IPS-11a (cell line): Measurements from ENCODE around the gene POLDIP2.
"Not testable (repeated sequence)": the region's sequence is repeated elsewhere in the genome, so short reads cannot be mapped to it uniquely, and the experiment has no call there.

ENCODE experiments used
- H3K4me3 ChIP-seq: one replicate; pipeline ENCODE4 v1.5.1; 2013; ENCODE audit warnings: low read depth, low read length, control low read depth

POLDIP2 gene

DNA sequence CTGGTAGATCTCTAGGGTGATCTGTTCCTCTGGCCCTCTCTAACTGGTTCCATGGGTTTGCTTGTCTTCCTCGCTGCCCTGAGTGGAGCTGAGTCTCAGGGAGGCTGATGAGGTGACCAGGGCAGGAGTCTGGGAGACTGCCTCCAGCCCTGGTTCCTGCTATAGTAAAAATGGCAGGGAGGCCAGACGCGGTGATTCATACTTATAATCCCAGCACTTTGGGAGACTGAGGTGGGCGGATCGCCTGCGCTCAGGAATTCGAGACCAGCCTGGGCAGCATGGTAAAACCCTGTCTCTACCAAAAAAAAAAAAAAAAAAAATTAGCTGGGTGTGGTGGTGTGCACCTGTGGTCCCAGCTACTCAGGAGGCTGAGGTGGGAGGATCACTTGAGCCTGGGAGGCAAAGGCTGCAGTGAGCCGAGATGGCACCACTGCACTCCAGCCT is 18.5 kb downstream of the POLDIP2 start:
- not testable (repeated sequence) for H3K4me3 ChIP-seq

DNA sequence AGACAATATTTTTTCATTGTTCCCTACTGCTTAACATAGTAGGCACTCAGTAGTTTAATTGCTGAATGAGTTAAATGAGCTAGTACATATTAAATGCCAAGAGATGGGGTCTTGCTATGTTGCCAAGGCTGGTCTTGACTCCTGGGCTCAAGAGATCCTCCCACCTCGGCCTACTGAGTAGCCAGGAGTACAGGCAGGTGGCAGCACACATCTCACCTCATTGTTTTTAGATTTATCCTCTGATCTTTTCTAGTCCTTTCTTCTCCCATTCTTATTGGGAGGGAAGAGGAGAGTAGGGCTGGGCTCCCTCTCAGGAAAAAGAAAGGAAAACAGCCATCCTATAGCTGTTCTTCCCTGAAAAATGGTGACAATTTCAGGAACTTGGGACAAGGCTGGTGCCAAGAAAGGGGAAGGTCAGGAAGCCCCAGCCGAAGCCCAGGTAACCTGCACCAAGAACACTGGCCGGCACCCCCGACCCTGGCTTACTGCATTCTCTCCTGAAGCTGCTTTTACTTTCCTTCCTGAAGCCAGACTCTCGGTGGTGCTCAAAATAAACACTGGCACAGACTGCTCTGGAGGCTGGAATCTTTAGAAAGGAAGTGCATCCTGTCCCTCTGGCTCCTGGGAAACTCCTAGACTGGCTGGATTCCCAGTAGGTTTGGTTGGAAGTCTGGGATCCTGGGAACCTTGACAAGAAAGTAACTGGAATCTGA is 19.1 kb downstream of the POLDIP2 start:
- no peak overlapping the region for H3K4me3 ChIP-seq

GRCh38 chr17:28335959-28336871 is 21.1 kb downstream of the POLDIP2 start:
- H3K4me3 ChIP-seq = peak overlapping the region; percentile 92

DNA sequence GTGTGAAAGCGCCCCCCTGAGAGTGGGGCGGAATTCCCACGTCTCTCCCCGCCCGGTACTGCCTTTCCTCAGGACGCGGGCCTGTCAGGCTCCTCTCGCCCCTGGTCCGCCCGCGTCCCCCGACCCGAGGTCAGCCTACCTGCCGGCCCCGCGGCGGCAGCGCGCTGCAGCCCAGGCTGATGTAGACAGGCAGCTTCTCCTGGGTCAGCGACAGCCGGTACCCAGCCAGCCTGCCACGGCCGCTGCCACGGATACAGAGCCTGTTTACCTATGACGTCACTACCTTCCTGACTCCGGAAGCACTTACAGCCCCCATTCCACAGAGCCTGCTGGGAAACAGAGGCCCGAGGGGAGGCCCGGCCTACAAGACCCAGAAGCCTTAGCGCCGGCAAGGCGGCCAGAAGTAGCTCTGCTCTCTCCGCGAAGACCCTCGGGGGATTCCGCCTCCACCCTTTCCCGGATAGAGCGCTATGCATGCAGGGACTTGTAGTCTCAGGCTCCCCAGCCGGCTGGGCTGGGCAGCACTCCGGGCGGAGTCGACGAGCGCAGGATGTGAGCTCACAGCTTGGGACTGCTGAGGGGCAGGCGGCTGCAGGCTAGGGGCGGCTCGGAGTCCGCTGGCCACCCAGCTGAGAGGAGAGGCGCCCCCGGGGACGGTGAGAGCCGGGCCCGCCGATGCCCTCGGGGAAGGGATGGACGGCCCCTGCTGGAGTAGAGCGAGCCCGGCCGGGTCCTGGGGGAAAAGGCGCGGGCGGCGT is 21.9 kb downstream of the POLDIP2 start, which contains the start of the genes IFT20 and TNFAIP1:
IFT20 (minus strand) TSS at position 272 of the 758 bp plus-strand sequence. CDS start 3,487 bp downstream, outside the sequence.
TNFAIP1 (plus strand) TSS at position 561 of the 758 bp plus-strand sequence. CDS start 3,761 bp downstream, outside the sequence.
- peak within 1 kb of the TSS; percentile 92 for H3K4me3 ChIP-seq

GRCh38 chr17:28334666-28335200 is 22.6 kb downstream of the POLDIP2 start:
- peak overlapping the region; percentile 84 for H3K4me3 ChIP-seq

DNA sequence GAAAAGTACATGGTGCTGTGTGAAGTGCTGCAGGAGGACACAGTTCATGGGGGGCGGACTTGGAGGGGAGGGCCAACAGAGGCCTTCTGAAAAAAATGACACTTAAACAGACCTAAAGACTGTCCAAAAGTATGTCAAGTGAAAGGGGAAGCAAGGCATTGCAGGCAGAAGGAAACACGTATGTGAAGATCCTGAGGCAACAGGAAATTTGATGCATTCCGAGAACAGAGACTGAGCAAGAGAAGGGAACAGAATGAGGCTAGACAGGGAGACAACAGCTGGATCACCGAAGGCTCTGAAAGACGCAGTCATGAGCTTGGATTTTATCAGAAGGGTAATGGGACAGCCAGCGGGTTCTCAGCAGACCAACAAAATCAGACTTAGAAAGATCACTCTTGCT is 23.2 kb downstream of the POLDIP2 start:
- no peak overlapping the region for H3K4me3 ChIP-seq

DNA sequence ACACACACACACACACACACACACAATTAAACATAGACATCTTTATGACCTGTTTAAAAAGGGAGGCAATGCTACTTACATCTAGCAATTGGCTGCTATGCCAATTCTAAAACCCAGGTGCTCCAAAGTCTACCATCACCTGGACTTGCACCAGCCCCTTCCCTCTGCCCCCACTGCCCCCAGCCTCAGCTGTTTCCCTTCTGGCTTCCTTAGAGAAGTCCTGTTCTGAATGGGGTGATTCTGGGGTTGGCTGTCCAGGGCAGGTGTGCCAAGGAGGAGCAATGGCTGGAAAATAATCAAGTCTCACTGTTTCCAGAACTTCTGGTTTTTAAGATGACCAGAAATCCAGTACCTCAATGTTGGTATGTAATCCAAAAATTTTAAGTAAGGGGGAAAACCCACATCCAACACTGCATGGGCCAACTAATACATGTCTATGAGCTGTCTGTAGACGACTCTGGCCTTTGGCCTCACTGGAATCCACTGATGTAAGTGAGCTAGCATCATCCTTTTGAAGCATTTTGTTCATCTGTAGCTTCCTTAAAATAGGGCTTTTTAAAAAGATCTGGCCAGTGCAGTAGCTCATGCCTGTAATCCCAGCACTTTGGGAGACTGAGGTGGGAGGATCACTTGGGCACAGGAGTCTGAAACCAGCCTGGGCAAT is 24.1 kb downstream of the POLDIP2 start:
- H3K4me3 ChIP-seq = no peak overlapping the region

DNA sequence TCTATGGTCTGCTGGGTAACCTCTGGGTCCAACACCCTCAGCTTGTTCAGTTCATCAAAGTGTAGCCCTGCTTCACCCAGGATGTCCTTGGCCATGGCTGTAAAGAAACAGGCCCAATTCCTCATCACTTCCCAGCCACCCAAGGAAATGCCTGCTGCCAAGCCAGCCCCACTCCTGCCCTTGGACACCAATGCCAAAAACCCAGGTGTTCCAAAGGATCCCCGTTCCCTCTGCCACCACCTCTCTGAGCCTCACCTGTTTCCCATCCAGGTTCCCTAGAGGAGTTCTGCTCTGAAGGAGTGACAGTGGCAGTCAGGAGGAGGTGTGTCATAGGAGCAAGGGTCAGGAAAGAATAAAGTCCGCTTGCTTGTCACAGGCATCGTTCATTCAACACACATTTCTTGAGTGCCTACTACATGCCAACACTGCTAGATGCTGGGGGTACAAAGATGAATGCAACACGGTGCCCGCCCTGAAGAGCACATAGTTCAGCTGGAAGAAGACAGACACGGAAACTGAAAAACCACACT is 25.4 kb downstream of the POLDIP2 start:
- H3K4me3 ChIP-seq = no peak overlapping the region

DNA sequence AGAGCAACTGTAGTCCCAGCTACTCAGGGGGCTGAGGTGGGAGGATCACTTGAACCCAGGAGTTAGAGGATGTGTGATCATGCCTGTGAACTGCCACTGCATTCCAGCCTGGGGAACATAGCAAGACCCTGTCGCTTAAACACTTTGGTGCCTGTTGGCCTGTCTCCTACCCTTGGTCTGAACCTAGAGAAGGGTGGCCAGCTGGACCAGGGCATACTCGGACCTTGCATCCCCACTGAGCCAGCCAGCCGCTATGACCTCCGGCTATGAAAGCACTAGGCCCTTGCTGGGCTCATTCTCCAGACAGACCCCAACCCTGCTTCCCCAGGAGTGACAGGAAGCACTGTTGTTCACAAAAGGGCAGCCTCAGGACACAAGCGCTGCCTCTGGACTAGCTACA is 26.7 kb downstream of the POLDIP2 start:
- no peak overlapping the region for H3K4me3 ChIP-seq

DNA sequence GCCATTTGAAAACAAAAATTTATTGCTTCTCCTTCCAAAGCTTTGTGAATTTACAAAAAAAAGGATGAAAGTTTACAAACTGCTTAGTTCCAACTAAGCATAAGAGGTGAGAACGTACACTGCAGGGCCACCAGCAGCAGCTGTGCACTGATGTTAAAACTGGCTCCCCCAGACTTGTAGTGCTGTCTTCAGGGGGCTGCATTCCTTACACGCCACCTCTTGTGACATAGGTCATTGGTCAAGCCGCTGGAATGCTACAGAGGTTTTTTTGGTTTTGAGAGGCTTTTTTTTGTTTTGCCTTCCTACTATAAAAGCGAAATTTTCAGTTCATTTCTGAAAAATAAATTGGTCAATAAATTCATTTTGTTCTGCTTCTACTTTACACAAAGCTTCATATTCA is 29.0 kb downstream of the POLDIP2 start:
- H3K4me3 ChIP-seq = no peak overlapping the region

GRCh38 chr17:28327709-28328108 is 29.6 kb downstream of the POLDIP2 start:
- no peak overlapping the region for H3K4me3 ChIP-seq

- no peak overlapping the region for H3K4me3 ChIP-seq
These were observed 30.2 kb downstream of the POLDIP2 start for GRCh38 chr17:28327031-28327607.

DNA sequence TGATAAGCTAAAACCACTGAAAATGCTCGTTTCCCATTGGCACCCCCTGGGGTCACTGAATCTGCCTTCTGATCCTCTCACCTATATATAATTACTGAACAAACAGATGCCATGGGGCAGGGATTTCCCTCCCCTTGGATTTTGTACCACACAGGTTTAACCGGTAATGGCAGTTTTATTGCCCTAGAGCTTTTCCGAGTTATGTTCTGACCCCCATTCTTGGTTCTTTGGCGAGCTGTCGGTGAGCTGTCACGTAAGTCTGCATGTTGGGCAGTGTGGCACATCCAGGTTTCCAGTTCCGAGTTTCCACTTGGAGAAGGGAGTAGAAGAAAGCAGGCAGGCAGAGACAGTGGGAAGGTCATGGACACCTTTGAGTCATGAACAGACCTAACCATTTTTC is 31.2 kb downstream of the POLDIP2 start:
- H3K4me3 ChIP-seq = no peak overlapping the region

DNA sequence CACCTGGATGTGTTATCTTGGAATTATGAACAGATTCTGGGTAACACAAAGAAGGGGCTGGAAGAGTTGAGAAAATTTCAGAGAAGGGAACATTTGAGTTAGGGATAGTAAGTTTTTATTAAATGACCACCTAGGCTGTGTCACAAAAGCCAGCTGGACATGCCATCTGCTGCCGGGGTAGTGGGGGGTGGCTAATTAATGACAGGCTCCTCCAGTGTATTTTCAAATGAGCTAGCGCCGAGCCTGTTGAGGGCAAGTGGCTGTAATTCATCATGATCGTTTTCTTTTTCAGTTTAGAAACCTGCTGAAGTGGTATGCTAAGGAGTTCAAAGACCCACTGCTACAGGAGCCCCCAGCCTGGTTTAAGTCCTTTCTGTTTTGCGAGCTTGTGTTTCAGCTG is 32.1 kb downstream of the POLDIP2 start:
- H3K4me3 ChIP-seq = no peak overlapping the region

DNA sequence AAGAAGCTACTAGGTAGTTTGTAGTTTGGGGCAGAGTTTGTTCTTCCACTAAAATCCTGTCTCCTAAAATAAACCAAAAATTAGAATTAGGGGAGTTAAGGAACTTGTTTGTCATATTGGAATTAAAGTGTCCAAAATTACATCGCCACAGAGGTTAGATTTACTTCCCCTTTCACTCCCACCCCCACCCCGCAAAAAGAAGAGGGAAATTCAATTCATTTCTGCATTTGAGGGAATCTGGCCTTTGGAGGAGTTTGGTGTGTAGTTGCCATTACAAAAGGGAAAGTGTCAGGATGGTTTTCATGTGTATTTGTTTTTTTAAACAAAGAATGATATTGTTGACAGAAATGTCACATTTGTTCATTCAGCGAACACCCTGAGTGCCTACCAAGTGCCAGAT is 32.5 kb downstream of the POLDIP2 start:
- H3K4me3 ChIP-seq = no peak overlapping the region

DNA sequence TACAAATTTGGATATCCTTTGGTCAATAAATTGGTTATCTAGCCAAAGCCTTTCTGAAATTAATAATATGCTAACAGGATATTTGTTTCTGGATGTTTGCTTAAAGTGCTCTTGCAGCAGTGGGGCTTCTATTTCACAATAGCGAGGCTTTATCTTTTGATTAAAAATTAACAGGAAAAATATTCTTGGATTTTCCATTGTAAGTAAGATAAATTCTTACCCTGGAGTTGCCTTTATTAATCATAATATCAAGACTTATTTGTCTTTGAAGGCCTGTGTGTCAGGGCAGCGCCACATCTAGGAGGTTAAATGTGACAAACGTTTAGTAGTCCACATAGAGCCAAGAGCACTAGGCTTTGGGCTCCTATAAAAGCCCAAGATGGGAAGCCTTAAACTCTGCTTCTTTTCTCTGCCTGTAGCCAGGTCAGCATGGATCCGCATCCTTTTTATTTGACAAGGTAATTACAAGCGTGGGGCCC is 33.0 kb downstream of the POLDIP2 start:
- H3K4me3 ChIP-seq = no peak overlapping the region

GRCh38 chr17:28320215-28321061 is 36.9 kb downstream of the POLDIP2 start:
- H3K4me3 ChIP-seq = peak overlapping the region; percentile 81

- peak overlapping the region; percentile 81 for H3K4me3 ChIP-seq
These were observed 37.8 kb downstream of the POLDIP2 start for GRCh38 chr17:28319598-28319935.
